ENCODE measurements around the gene MTTP. TPM values are rescaled to one million over a fixed set of nuclear protein-coding genes. Genes with fewer than 3 reads are reported as not detected.

The MTTP gene
- 0.07 TPM in 1 of 2 replicates, not detected in the other for total RNA-seq

GRCh38 chr4:99574530-99575324, at the start of gene MTTP:
TSS of gene MTTP (plus strand) at chr4:99574824. CDS start at chr4:99574910, 86 bp downstream.

DNA sequence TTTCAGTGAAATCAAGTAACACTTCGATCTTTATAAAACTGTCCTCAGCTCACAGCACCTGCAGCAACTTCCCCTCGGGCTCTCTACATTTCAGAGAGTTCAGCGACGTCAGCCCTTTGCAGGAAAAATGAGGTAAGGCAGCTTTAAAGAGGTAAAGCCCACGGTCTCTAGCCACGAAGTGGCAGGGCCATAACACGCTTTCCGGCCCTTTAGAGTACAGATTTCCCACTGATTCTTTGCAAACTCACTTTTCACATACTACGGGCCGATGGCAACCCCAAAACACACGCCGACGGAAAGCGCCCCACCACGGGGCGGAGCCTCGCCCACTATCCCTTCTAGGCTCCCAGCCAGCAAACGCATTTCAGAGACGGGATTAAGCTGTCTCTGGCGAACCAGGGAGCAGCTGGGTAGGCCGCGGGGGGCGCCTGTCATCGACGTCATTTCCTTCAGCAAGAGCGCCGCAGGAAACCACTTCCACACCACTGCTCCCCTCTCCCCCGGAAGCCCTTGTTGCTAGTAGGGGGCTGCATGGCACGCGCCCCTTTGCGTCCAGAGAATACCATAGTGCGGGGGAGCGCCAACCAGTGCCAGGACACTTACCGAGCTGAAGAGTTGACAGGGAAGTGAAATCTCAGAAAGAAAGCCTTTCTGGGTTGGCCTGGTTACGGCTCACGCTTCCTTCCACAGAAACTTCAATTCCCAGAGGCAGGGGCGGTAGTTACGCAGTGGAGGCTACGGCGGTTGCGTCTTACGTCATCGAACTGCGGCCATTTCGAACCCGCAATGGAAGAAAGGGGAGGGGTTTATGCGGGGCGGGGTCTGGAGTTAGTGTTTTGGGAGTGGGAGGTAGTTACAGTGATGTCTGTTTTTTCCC, 11.1 kb upstream of the MTTP start, which contains the start of gene TRMT10A:
Gene TRMT10A, minus strand, starts transcription at position 730 of the 877 bp plus-strand sequence. CDS start 4,701 bp downstream, outside the sequence.

DNA sequence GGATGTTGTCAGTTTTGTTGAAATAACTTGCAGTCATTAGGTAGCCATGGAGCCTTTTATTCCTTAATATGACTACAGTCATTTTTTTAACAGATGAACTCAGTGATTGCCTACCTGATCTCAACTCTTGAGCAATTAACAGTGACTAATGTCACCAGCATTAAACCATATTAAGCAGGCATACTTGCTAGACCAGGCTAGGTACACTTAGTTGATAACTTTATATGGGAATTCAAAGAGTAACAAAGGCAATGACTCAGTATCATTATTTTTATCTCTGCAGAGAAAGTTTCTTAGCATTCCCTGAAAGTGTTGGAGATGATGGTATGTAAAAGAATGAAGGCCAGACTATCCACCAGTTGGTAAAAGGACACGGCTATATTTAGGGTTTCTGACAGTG, 83.2 kb downstream of the MTTP start, which contains the start of gene C4orf54:
Gene C4orf54, minus strand, starts transcription at position 31 of the 400 bp plus-strand sequence. CDS start 3,180 bp downstream, outside the sequence.

Other genes with a start within 250 kb of the MTTP start
- not detected in 2 replicates for gene ADH1C, start 222.1 kb upstream of the MTTP start, total RNA-seq
- not detected in 2 replicates for gene ADH7, start 139.5 kb upstream of the MTTP start, total RNA-seq
- gene C4orf17, start 63.8 kb upstream of the MTTP start, total RNA-seq, result not detected in 2 replicates
- 11.1 and 11.8 TPM in 2 replicates for gene TRMT10A, start 10.8 kb upstream of the MTTP start, total RNA-seq
- gene C4orf54, start 83.0 kb downstream of the MTTP start, total RNA-seq, result not detected in 2 replicates
- not detected in 2 replicates for gene DAPP1, start 242.0 kb downstream of the MTTP start, total RNA-seq

Data from thoracic aorta endothelial cell (primary cell).